Spleen (tissue), 11 donors: ENCODE data around the gene ABCA2. TPM values are rescaled to one million over a fixed set of nuclear protein-coding genes. Genes with fewer than 3 reads are reported as not detected.

Experiments
- DNase-seq: peaks from one replicate; pipeline ENCODE4 v3.0.0-alpha.2; 2020
- H3K27ac ChIP-seq, 8 donors: fragments of 200-600 bp; sonication (generic) in 7 of 8; 1 replicate in 4 of 8; 2 replicates in 4 of 8; pipeline versions ENCODE4 v1.5.0 to v1.8.0; 2016 to 2021; ENCODE audit warnings: inconsistent platforms in 4 of 8, mild to moderate bottlenecking in 4 of 8, moderate library complexity in 1 of 8
- H3K27me3 ChIP-seq, 7 donors: fragments of 200-600 bp; sonication (generic) in 6 of 7; replicated peaks in 1 of 7; 1 replicate in 4 of 7; 2 replicates in 3 of 7; pipeline versions ENCODE4 v1.5.0 to v1.8.0; 2016 to 2021; ENCODE audit warnings: inconsistent platforms in 3 of 7, mild to moderate bottlenecking in 1 of 7
- H3K36me3 ChIP-seq, 6 donors: fragments of 200-600 bp; sonication (generic) in 5 of 6; 1 replicate in 4 of 6; 2 replicates in 2 of 6; pipeline versions ENCODE4 v1.5.0 to v1.8.0; 2016 to 2021; ENCODE audit warnings: inconsistent platforms in 2 of 6
- H3K4me1 ChIP-seq, 6 donors: fragments of 200-600 bp; sonication (generic) in 5 of 6; 1 replicate in 3 of 6; 2 replicates in 3 of 6; pipeline versions ENCODE4 v1.5.0 to v1.8.0; 2016 to 2021; ENCODE audit warnings: inconsistent platforms in 3 of 6
- H3K4me3 ChIP-seq, 8 donors: fragments of 200-600 bp; sonication (generic) in 7 of 8; 1 replicate in 4 of 8; 2 replicates in 4 of 8; pipeline versions ENCODE4 v1.5.0 to v1.8.0; 2016 to 2021; ENCODE audit warnings: inconsistent platforms in 4 of 8, mild to moderate bottlenecking in 4 of 8, moderate library complexity in 2 of 8
- H3K9me3 ChIP-seq, 8 donors: fragments of 200-600 bp; sonication (generic) in 7 of 8; 1 replicate in 4 of 8; 2 replicates in 4 of 8; pipeline versions ENCODE4 v1.5.0 to v1.8.0; 2016 to 2021; ENCODE audit warnings: inconsistent platforms in 4 of 8
- CTCF ChIP-seq, 11 experiments: fragments of 200-600 bp in 7 of 11; fragments of 450-650 bp in 4 of 11; sonication (generic) in 4 of 11; IDR thresholded peaks in 8 of 11; conservative IDR thresholded peaks in 3 of 11; 1 replicate in 7 of 11; 2 replicates in 4 of 11; pipeline versions ENCODE4 v1.4.0 to v1.8.0; 2016 to 2021; ENCODE audit warnings: antibody characterized with exemption in 11 of 11, inconsistent platforms in 4 of 11, mild to moderate bottlenecking in 1 of 11
- POLR2A ChIP-seq, 3 donors: fragments of 450-650 bp; IDR thresholded peaks; one replicate each; pipeline ENCODE4 v1.5.1; 2017; ENCODE audit warnings: antibody characterized with exemption in 3 of 3, mild to moderate bottlenecking in 1 of 3
- POLR2AphosphoS5 ChIP-seq, 3 donors: sonication (generic); formaldehyde crosslinking; IDR thresholded peaks; one replicate each; pipeline ENCODE4 v1.5.1; 2017; ENCODE audit warnings: antibody characterized with exemption in 3 of 3
- WGBS, 5 donors: extraction: QIAGEN DNeasy Blood & Tissue Kit in 3 of 5; methylation state at CpG; one replicate each; pipeline versions ENCODE4 v1.1.5 to v1.1.7; 2013 to 2018; 5-methylcytosine and 5-hydroxymethylcytosine counted together
- intact Hi-C: fragments of 100-400 bp; cut with DNase I; formaldehyde crosslinking; loops from one replicate; pipeline ENCODE4 v1.15.0; 2023; ENCODE audit warnings: low total_unique reads
- polyA plus RNA-seq, 3 donors: library from polyadenylated mRNA; stranded (reverse); fragments of 200-250 nt; gene quantifications; one replicate each; pipeline ENCODE4 v1.2.1, GENCODE V29; 2013
- total RNA-seq, 7 donors: library from RNA; depleted of rRNA in 3 of 7; stranded (reverse); fragments of >200 nt in 3 of 7; fragmentation: NEBNext Ultra II Directional in 4 of 7; extraction: Animal tissue kit (Norgen Biotek cat#: 25700) in 4 of 7; gene quantifications; one replicate each; pipeline versions ENCODE4 v1.1.0 to v1.2.1, GENCODE V29; 2016 to 2021
- donor health status: healthy with polysubstance abuse.
- donor health status: DM: no; HTN: no; CAD: no; lungs with moderate emphysema.
- donor health status: DM: no; HTN: no; CAD: no.
- donor health status: Bipolar disorder and iron deficiency.
- donor health status: healthy.
- donor health status: DM: no; HTN: no; CAD: no.
- donor health status: DM: yes; HTN: yes; CAD: no.

ABCA2 gene
- total and polyA plus RNA-seq, 10 donors = 11.9 to 97.5 (median 53.2) TPM

GRCh38 chr9:137037483-137037882 is 9.4 kb upstream of the ABCA2 start:
- Histone ChIP-seq H3K9me3 (no peaks in the 10 kb centered on the region), H3K4me1 (peaks cover 22 to 72% (median 47%) of the 10 kb centered on the region in 6 donors), H3K27ac (no peak overlapping the region), H3K27me3 (peaks cover 0 to 32% (median 0%) of the 10 kb centered on the region in 7 donors), H3K4me3 (no peak overlapping the region), H3K36me3 (peaks cover 0 to 42% (median 10%) of the 10 kb centered on the region in 6 donors)
- intact Hi-C loops = loop anchor here (5.0 to 10.0 kb wide), 2 partner anchors 93 to 250 kb away; partner anchors contain the start of genes C8G and FBXW5
- DNase-seq = no peak
- WGBS, 5 donors = 84 to 93% (median 89%) methylated on average over 10 of the region's 10 CpGs
- TF ChIP-seq POLR2A (IDR thresholded peaks at IDR 0.05) (no peak), POLR2AphosphoS5 (IDR thresholded peaks at IDR 0.05) (no peak), CTCF (IDR thresholded peaks at IDR 0.05 in 8 of 11, conservative IDR thresholded peaks at IDR 0.05 in 3 of 11) (no peak)

- TF ChIP-seq CTCF (IDR thresholded peaks at IDR 0.05 in 8 of 11, conservative IDR thresholded peaks at IDR 0.05 in 3 of 11) (no peak), POLR2A (IDR thresholded peaks at IDR 0.05) (no peak), POLR2AphosphoS5 (IDR thresholded peaks at IDR 0.05) (peak in 2 of 3 donors; percentile 50 to 79)
- no peak for DNase-seq
- Histone ChIP-seq H3K27me3 (peaks cover 0 to 29% (median 0%) of the 10 kb centered on the region in 7 donors), H3K27ac (no peak overlapping the region), H3K4me3 (no peak overlapping the region), H3K9me3 (no peaks in the 10 kb centered on the region), H3K4me1 (peaks cover 27 to 72% (median 49%) of the 10 kb centered on the region in 6 donors), H3K36me3 (peaks cover 0 to 42% (median 10%) of the 10 kb centered on the region in 6 donors)
- intact Hi-C loops = loop anchor here (5.0 to 10.0 kb wide), 2 partner anchors 92 to 250 kb away; partner anchors contain the start of genes C8G and FBXW5
- WGBS, 5 donors = 58 to 82% (median 69%) methylated on average over 4 to 13 of the region's 13 CpGs
These were observed 9.0 kb upstream of the ABCA2 start for GRCh38 chr9:137037035-137037434.

GRCh38 chr9:137035937-137036336 is 7.9 kb upstream of the ABCA2 start:
- TF ChIP-seq CTCF (IDR thresholded peaks at IDR 0.05 in 8 of 11, conservative IDR thresholded peaks at IDR 0.05 in 3 of 11) (no peak), POLR2A (IDR thresholded peaks at IDR 0.05) (no peak), POLR2AphosphoS5 (IDR thresholded peaks at IDR 0.05) (peak in 1 of 3 donors; percentile 28)
- no peak overlapping the region for H3K4me3 ChIP-seq
- DNase-seq = no peak
- H3K9me3 ChIP-seq = no peaks in the 10 kb centered on the region
- 55 to 89% (median 81%) methylated on average over 5 to 8 of the region's 8 CpGs for WGBS, 5 donors
- H3K27me3 ChIP-seq = peaks cover 0 to 18% (median 0%) of the 10 kb centered on the region in 7 donors
- H3K36me3 ChIP-seq = peaks cover 0 to 42% (median 10%) of the 10 kb centered on the region in 6 donors
- H3K4me1 ChIP-seq = peaks cover 31 to 72% (median 53%) of the 10 kb centered on the region in 6 donors
- intact Hi-C loops = loop anchor here (5.0 to 10.0 kb wide), 2 partner anchors 91 to 249 kb away; partner anchors contain the start of genes C8G and FBXW5
- H3K27ac ChIP-seq = peak overlapping the region in 2 of 8 donors; percentile 93 to 94

GRCh38 chr9:137035507-137035834 is 7.4 kb upstream of the ABCA2 start:
- 34 to 37% (median 34%) methylated on average over 9 of the region's 9 CpGs; no CpG with 5 or more reads in 1 of the 5 donors for WGBS, 5 donors
- TF ChIP-seq POLR2AphosphoS5 (IDR thresholded peaks at IDR 0.05) (peak in 2 of 3 donors; percentile 4 to 57), POLR2A (IDR thresholded peaks at IDR 0.05) (no peak), CTCF (IDR thresholded peaks at IDR 0.05 in 8 of 11, conservative IDR thresholded peaks at IDR 0.05 in 3 of 11) (peak in 7 of 11 experiments; percentile 1 to 71 (median 46))
- peaks cover 36 to 72% (median 55%) of the 10 kb centered on the region in 6 donors for H3K4me1 ChIP-seq

More at GRCh38 chr9:137035507-137035834, 7.4 kb upstream of the ABCA2 start:
- DNase-seq = no peak
- H3K27me3 ChIP-seq = peaks cover 0 to 14% (median 0%) of the 10 kb centered on the region in 7 donors
- H3K9me3 ChIP-seq = no peaks in the 10 kb centered on the region
- peak overlapping the region in 1 of 8 donors; percentile 86 for H3K4me3 ChIP-seq
- intact Hi-C loops = loop anchor here (5.0 to 10.0 kb wide), 2 partner anchors 91 to 248 kb away; partner anchors contain the start of genes C8G and FBXW5
- peaks cover 0 to 38% (median 10%) of the 10 kb centered on the region in 6 donors for H3K36me3 ChIP-seq
- peak overlapping the region in 7 of 8 donors; percentile 80 to 94 (median 84) for H3K27ac ChIP-seq
